HG03064 (cell line): Measurements from ENCODE around the gene PARP12.

Experiments
- ATAC-seq: cut with Tn5 transposase; IDR thresholded peaks from one replicate; pipeline ENCODE4 v1.9.1; 2021; ENCODE audit warnings: low read depth; ENCODE audit not compliant: unreplicated experiment

PARP12 gene

GRCh38 chr7:140039896-140040295 lies 22.9 kb downstream of the PARP12 start:
- no peak for ATAC-seq

DNA sequence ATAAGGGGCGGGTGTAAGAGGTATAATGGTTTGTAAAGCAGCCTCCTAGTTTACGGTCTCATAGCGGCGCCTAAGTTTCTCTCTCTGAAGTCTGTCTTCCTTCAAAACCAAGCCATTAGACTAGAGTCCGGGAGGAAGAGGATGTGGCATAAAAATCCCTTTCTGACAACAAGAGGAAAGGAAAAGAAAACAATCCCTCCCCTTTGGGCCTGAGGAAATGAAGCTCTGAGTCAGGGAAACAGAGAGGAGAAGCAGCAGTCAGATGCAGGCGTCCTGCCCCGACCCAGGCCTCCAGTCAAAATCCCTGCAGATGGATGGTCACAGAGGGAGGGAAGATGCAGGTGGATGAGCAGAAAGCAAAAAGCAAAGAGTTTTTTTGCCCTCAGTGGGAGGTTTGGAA lies 23.7 kb downstream of the PARP12 start:
- ATAC-seq = no peak

GRCh38 chr7:140036224-140036962 lies 26.4 kb downstream of the PARP12 start:
- ATAC-seq = no peak

GRCh38 chr7:140035400-140036223 lies 27.1 kb downstream of the PARP12 start:
- ATAC-seq = no peak

DNA sequence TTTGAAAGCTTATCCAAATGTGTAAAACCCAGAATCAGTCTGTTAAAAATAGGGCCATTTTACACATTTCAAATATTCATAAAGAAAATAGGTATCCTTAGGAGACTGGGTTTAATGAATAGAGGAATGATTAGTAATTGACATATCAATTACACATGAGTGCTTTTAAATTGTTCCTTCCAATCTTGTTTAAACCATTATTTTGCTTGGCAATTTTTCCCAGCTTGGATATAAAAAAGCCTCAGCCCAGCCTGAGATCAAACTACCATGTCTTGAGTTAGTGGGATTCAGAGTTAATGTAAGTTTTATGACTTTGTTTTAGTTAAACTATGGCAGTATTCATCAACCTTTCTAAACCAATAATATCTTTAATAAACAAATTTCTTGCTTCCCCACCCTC lies 28.3 kb downstream of the PARP12 start:
- ATAC-seq = no peak

DNA sequence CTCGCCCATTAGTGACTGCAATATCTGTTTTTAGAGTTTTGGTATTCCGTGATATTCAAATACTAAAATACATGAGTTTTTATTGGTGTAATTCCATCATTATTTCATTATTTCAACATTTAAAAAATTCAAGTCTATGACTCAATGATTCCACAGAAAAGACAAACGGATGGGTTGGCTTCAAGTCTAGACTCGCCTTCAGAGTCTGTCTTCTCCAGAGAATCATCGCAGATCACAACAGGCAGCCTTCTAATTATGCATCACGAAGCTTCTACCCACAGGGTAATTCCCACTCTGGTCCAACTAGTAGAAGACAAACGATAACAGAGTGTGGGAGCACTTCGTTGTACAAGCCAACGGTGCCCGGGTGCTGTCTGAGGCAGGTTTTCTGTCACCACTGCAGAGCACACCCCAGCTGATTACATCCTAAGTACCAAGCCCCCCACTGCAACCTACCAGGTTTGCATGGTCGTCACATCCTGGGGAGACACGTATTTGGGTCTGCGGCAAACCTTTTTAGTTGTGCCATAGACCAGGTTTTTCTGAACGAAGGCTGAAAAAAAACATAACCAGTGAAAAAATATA lies 28.9 kb downstream of the PARP12 start:
- no peak for ATAC-seq

DNA sequence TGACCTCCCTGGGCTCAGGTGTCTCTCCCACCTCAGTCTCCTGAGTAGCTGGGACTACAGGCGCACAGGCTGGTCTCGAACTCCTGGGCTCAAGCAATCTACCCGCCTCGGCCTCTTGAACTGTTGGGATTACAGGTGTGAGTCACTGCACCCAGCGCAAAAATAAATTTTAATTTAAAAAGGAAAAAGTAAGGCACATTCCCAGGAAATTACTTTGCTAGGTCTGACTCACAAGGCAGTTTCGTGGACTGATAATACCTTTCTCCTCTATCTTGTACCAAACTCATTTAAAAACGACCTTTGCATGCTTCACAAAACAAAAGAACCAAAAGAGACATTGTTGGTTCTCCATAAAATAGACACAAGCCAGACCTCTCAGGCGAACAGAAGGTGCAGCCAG lies 29.7 kb downstream of the PARP12 start:
- ATAC-seq = no peak

GRCh38 chr7:140031364-140031763 lies 31.4 kb downstream of the PARP12 start:
- no peak for ATAC-seq

DNA sequence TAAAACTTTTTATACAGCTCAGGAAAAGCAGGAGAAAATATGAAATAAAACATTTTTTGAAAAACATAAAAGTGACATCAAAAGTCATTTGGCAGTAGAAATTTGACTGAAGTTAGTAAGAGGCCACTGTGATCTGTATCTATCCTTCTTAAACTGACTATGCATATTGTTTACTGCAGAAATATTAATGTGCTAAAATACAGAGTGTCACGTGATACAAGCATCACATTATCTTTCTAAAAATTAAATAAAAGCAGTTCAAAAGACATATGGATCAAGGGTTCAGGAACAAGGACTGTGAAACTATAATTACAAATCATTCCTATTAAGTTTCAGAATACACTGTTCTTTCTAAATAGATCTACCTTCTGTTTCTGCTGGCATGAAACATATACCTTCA lies 33.7 kb downstream of the PARP12 start:
- no peak for ATAC-seq

DNA sequence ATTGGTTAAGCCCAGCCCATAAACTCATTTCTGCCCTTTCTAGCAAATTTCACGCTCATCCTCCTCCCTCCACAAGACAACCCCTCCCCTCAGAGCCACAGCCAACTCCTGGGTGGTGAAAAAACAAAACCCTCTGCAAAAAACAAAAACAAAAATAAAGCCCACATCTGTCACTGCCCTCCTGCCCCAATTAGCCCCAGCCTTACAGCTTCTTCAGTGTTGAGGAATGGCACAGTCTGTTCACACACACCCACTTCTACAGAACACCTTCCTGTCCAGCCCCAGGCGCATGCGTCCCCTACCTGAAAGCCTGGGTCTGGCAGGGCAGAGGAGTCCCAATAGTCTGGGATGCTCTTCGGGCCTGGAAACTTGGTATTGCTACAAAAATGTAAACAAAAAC lies 34.4 kb downstream of the PARP12 start:
- no peak for ATAC-seq

DNA sequence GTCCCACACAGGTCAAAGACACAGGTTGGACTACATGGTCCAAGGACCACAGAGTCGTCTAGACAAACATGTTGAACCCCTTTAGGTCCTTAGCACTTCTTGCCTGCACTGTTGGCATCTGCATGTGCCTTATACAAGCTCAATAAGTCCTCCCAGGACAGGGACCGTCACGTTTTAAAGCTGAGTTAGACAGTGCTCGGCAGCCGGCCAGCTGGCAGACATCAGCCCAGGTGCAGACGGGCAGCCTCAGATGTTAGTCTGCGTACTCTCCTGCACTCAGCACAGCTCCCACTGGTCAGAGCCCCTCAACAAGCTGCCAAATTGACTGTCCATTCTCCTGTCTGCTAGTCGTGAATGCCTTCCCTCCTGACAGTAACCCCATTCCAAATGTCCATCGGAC lies 34.9 kb downstream of the PARP12 start:
- no peak for ATAC-seq

DNA sequence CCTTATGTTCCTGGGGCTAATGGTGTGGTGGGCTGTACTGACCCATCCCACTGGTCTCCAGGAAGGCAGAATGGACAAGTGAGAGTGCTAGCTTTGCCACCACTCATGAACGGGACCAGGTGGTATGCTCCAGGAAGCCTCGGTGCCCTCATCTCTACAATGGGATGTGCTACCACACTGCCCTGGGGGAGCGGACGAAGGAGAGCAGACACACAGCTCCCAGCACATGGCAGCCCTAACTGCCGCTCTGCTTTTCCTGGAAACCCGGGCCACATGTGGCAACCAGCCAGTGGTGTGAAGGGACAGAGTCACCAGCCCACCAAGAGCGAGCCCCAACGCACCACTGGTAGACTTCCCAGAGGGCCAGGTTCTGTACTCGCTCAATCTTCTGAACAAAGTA lies 35.8 kb downstream of the PARP12 start:
- no peak for ATAC-seq

DNA sequence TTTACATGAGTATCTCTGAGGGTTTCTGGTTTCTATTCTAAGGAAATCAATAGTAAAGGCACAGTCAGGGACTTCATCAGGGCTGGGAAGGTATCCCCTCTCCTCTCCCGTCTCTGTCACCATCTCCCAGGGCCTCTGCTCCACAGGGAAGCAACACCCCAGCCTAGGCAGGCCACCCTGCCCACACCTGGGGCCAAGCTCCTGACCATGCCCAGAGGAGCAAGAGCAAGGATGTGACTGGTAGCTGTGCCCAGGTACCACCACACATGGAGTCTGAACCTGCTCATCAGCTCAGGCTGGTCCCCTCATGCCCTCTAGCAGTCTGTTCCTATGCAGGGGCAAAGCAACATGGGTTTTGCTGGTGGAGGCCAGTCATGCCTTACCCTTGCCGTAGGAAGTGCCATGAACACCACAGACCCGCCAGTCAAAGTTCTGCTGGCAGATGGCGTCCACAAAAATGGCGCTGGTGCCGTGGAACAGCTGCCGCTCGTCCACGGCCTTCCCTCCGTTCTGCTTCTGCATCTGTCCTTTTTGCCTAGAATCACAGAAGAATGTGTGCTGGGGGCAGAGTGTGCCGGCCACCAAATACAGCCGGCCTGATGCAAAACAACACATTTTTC lies 36.8 kb downstream of the PARP12 start:
- ATAC-seq = no peak

GRCh38 chr7:140025241-140025640 lies 37.5 kb downstream of the PARP12 start:
- ATAC-seq = no peak

GRCh38 chr7:140024585-140024984 lies 38.2 kb downstream of the PARP12 start:
- no peak for ATAC-seq

DNA sequence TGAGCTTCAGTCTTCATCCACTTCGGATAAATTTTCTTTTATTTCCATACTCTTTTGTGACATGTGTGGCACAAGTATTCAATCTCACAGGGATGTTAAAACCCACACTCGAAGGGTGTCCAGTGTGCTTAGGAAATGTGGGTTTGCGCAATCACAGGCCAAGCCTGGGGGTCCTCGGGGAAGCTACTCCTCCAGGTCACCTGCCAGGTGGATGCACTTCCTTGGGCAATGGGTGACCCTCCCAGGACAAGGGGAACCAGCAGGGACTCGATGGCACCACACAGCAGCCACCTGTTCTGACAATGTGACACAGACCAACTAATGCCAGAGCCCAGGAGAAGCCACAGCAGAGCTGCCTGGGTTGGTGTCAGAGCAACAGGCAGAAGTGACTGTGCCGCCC lies 39.0 kb downstream of the PARP12 start:
- ATAC-seq = no peak

DNA sequence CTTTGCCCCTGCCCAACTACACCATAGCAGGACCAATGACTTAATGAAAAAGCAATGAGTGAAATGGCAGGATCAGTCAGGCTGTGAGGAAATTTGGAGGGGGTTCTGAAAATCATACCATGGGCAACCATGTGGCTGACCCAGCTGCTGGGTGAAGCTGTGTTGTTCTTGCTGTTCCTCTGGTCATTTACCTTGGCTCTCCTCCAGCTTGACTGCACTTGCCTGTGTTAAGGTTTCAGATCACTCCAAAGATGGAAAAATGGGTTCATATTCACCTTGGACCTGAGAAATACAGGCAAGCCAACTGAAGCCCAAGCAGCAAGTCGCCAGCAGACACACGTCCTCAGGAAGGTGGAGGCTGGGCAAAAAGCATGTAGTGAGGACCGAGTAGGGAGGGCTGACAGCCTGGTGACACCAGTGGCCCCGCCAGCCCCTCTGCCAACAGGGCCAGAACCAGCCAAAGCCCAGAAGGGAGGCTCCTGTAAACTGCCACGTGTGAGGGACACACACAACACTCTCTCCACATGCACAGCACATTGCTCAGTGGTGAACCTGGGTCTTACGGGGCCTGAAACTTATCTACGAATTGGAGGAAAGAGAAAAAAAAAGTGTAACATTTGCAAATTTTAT lies 40.1 kb downstream of the PARP12 start:
- no peak for ATAC-seq

- no peak for ATAC-seq
Observed at GRCh38 chr7:140021603-140022002, 41.1 kb downstream of the PARP12 start.

DNA sequence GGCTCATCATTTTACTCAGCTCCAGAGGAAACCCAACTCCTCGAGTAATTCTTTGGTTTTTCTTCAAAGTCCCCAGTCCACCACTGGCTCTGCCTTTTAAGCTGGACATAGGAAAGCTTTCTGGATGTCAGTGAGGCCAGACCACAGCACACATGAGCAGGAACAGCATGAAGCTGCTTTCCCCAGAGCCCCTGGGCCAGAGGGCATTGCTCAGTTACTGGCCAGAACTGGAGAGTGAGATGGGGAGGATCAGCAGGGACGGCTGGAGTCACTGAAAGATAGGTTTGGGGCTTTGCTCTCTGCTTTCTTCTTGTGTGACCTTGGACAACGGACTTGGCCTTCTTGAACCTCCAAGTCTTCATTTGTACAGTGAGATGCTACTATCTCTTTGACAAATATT lies 43.1 kb downstream of the PARP12 start:
- no peak for ATAC-seq

GRCh38 chr7:140019172-140019571 lies 43.6 kb downstream of the PARP12 start:
- ATAC-seq = no peak
